ENCODE data around the gene JAML.

Gene JAML

DNA sequence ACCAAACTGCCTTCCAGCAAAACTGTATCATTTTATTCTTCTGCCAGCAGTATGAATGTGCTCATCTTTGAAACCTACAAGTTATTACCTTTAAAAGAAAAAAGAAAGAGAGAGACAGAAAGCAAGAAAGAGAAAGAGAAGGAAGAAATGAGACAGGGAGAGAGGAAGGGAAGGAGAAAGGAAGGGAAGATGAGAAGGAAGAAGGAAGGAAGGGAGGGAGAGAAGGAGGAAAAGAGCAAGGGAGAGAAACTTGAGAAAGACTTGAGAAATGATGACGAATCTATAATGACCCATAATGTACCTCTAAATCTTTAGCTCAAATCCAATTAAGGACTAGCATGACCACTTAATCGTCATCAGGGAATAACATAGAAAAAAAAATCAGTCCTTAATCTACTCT, 11.4 kb upstream of the JAML start:
- H3K36me3 ChIP-seq (ENCODE audit: control insufficient read depth, low read depth, low read length): no peaks in the 10 kb centered on the region
- peaks cover 7% of the 10 kb centered on the region for H3K4me1 ChIP-seq (ENCODE audit: control insufficient read depth, low read depth, low read length)
- no peaks in the 10 kb centered on the region for H3K27me3 ChIP-seq (ENCODE audit: control insufficient read depth, insufficient read depth, low read length)
- no peak overlapping the region for H3K27ac ChIP-seq (ENCODE audit: low read length)
- H3K4me3 ChIP-seq (ENCODE audit: low read length): no peak overlapping the region
- H3K9ac ChIP-seq (ENCODE audit: low read length): no peak overlapping the region
- no peaks in the 10 kb centered on the region for H3K9me3 ChIP-seq (ENCODE audit: control insufficient read depth, low read depth, low read length)

GRCh38 chr11:118234833-118235232, 10.0 kb upstream of the JAML start:
- no peak overlapping the region for H3K27ac ChIP-seq (ENCODE audit: low read length)
- peaks cover 7% of the 10 kb centered on the region for H3K4me1 ChIP-seq (ENCODE audit: control insufficient read depth, low read depth, low read length)
- no peak overlapping the region for H3K9ac ChIP-seq (ENCODE audit: low read length)
- no peaks in the 10 kb centered on the region for H3K27me3 ChIP-seq (ENCODE audit: control insufficient read depth, insufficient read depth, low read length)
- no peak overlapping the region for H3K4me3 ChIP-seq (ENCODE audit: low read length)
- H3K9me3 ChIP-seq (ENCODE audit: control insufficient read depth, low read depth, low read length): no peaks in the 10 kb centered on the region
- H3K36me3 ChIP-seq (ENCODE audit: control insufficient read depth, low read depth, low read length): no peaks in the 10 kb centered on the region

GRCh38 chr11:118233850-118234249, 9.0 kb upstream of the JAML start:
- Histone ChIP-seq H3K9ac (ENCODE audit: low read length) (no peak overlapping the region), H3K4me1 (ENCODE audit: control insufficient read depth, low read depth, low read length) (peaks cover 3% of the 10 kb centered on the region)

DNA sequence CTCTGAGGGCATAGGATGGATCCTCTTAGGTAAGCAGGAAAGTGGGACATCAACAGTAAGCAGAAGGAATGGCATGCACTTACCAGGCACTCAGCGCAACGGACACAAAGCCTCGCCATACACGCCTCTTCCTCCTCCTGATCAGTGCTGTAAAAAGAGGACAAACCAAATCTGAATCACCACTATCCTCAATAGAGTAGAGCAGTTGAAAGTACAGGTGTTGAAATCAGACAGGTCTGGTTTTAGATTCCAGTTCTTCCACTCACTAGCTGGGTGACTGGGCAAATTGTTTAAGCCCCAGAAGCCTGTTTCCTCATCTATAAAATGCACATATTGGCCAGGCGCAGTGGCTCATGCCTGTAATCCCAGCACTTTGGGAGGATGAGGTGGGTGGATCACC, 8.6 kb upstream of the JAML start:
- Histone ChIP-seq H3K36me3 (ENCODE audit: control insufficient read depth, low read depth, low read length) (no peaks in the 10 kb centered on the region), H3K27me3 (ENCODE audit: control insufficient read depth, insufficient read depth, low read length) (no peaks in the 10 kb centered on the region), H3K9me3 (ENCODE audit: control insufficient read depth, low read depth, low read length) (no peaks in the 10 kb centered on the region), H3K27ac (ENCODE audit: low read length) (no peak overlapping the region), H3K9ac (ENCODE audit: low read length) (no peak overlapping the region), H3K4me3 (ENCODE audit: low read length) (no peak overlapping the region), H3K4me1 (ENCODE audit: control insufficient read depth, low read depth, low read length) (no peaks in the 10 kb centered on the region)

More at GRCh38 chr11:118233850-118234249, 9.0 kb upstream of the JAML start:
- Histone ChIP-seq H3K36me3 (ENCODE audit: control insufficient read depth, low read depth, low read length) (no peaks in the 10 kb centered on the region), H3K9me3 (ENCODE audit: control insufficient read depth, low read depth, low read length) (no peaks in the 10 kb centered on the region), H3K4me3 (ENCODE audit: low read length) (no peak overlapping the region), H3K27ac (ENCODE audit: low read length) (no peak overlapping the region), H3K27me3 (ENCODE audit: control insufficient read depth, insufficient read depth, low read length) (no peaks in the 10 kb centered on the region)

GRCh38 chr11:118232659-118233058, 7.8 kb upstream of the JAML start:
- no peak overlapping the region for H3K4me3 ChIP-seq (ENCODE audit: low read length)
- no peak overlapping the region for H3K9ac ChIP-seq (ENCODE audit: low read length)
- H3K27ac ChIP-seq (ENCODE audit: low read length): no peak overlapping the region
- no peaks in the 10 kb centered on the region for H3K36me3 ChIP-seq (ENCODE audit: control insufficient read depth, low read depth, low read length)
- no peaks in the 10 kb centered on the region for H3K9me3 ChIP-seq (ENCODE audit: control insufficient read depth, low read depth, low read length)
- no peaks in the 10 kb centered on the region for H3K27me3 ChIP-seq (ENCODE audit: control insufficient read depth, insufficient read depth, low read length)
- no peaks in the 10 kb centered on the region for H3K4me1 ChIP-seq (ENCODE audit: control insufficient read depth, low read depth, low read length)

DNA sequence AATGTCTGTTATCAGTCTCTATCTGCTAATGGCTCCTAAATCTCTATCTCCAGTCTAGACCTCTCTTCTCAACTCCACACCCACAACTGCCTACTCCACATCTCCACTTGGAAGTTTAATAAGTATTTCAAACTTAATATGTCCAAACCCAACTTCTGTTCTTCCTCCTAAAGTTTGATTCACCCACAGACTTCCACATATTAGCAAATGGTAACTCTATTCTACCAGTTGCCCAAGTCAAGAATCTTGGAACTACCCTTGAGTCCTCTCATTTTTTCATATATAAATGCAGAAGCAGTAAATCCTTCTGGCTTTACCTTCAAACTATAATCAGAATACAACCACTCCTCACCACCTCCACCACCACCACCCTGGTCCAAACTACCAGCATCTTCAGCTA, 6.7 kb upstream of the JAML start:
- no peak overlapping the region for H3K27ac ChIP-seq (ENCODE audit: low read length)
- H3K4me1 ChIP-seq (ENCODE audit: control insufficient read depth, low read depth, low read length): no peaks in the 10 kb centered on the region
- H3K4me3 ChIP-seq (ENCODE audit: low read length): no peak overlapping the region
- no peaks in the 10 kb centered on the region for H3K27me3 ChIP-seq (ENCODE audit: control insufficient read depth, insufficient read depth, low read length)
- H3K9ac ChIP-seq (ENCODE audit: low read length): no peak overlapping the region
- no peaks in the 10 kb centered on the region for H3K9me3 ChIP-seq (ENCODE audit: control insufficient read depth, low read depth, low read length)
- no peaks in the 10 kb centered on the region for H3K36me3 ChIP-seq (ENCODE audit: control insufficient read depth, low read depth, low read length)

DNA sequence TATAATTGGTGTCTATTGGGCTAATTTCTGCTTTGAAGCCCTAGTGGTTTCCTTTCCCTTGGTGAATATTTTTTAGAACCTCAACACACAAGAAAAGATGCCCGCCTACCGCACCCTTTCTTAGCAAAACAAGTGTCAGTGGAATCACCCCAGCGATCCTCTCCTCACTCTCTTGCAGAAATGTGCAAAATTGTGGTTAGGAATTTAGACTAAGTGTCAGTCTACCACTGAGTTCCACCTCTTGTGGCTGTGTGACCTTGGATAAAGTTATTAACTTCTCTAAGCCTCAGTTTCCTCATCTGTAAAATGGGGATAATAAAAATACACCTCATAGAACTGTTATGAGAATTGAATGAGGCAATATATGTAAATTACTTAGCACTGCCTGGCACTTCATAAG, 5.3 kb upstream of the JAML start:
- Histone ChIP-seq H3K9ac (ENCODE audit: low read length) (no peak overlapping the region), H3K4me1 (ENCODE audit: control insufficient read depth, low read depth, low read length) (no peaks in the 10 kb centered on the region), H3K9me3 (ENCODE audit: control insufficient read depth, low read depth, low read length) (no peaks in the 10 kb centered on the region), H3K27me3 (ENCODE audit: control insufficient read depth, insufficient read depth, low read length) (no peaks in the 10 kb centered on the region), H3K36me3 (ENCODE audit: control insufficient read depth, low read depth, low read length) (no peaks in the 10 kb centered on the region), H3K27ac (ENCODE audit: low read length) (no peak overlapping the region), H3K4me3 (ENCODE audit: low read length) (no peak overlapping the region)

DNA sequence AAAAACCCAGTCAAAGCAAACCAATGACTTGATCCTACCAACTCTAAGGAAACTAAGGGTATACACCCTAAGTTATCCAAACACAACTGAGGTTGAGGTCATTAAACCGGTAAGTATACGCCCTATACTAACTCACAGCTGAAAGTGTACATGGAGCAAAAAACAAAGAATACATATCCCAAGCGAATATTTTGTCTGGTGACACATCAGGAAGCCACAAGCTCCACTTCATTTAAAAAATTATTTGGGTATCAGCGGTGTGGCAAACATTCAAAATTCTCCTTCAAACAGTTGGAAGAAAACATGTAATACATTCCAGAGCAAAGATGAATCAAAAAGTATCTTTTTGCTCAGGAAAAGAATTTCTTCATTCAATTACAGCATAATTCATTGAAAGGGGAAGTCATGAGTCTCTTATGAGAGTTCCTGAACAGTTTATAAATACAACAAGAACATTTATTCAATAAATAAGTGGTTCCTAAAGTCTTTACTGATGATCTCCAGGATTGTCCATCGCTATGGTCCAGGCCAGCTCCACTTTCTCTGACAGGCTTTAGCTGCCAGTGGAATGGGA, 4.5 kb upstream of the JAML start:
- H3K4me3 ChIP-seq (ENCODE audit: low read length): no peak overlapping the region
- H3K9ac ChIP-seq (ENCODE audit: low read length): no peak overlapping the region
- H3K4me1 ChIP-seq (ENCODE audit: control insufficient read depth, low read depth, low read length): no peaks in the 10 kb centered on the region
- H3K27me3 ChIP-seq (ENCODE audit: control insufficient read depth, insufficient read depth, low read length): no peaks in the 10 kb centered on the region
- no peaks in the 10 kb centered on the region for H3K36me3 ChIP-seq (ENCODE audit: control insufficient read depth, low read depth, low read length)
- no peaks in the 10 kb centered on the region for H3K9me3 ChIP-seq (ENCODE audit: control insufficient read depth, low read depth, low read length)
- H3K27ac ChIP-seq (ENCODE audit: low read length): no peak overlapping the region

DNA sequence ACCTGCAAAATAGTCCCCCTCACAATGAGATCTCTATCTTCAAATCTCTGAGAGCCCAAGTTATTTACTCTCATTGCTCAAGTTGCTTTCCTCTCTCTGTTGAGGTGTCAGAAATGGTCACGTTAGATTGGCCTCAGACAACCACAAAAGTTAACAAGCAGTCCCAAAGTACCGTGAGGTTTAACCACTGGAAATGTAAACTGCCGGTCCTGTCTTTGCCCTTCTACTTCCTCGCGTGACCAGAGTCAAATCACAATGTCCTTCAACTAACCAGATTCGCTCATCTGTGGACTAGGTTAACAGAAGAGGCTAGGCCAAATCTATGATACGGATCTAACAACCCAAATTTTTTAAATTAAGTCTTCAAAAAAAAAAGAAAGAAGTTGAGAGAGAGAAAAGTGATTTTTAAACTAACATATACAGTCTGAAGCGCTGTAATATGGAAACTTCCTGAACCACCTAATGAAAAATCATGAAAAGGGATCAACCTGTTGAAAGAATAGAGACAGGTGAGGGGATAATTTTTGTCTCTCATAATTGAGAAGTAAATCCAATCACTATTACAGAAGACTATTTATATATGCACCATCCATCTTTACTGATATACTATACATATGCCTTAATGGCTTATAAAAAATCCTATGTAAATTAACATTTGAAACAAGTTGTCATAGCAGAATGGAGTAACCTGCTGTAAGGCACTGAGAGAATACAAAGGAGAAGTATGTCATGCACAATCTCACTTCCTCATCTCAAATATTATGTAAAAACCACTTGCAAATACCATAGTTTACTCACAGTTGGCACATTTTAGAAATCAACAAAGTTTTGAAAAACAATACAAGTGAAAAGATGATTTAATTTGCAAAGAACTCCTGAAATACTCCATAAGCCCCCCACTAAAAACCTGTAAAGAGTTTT, 3.3 kb upstream of the JAML start:
- Histone ChIP-seq H3K9me3 (ENCODE audit: control insufficient read depth, low read depth, low read length) (no peaks in the 10 kb centered on the region), H3K4me3 (ENCODE audit: low read length) (no peak overlapping the region), H3K36me3 (ENCODE audit: control insufficient read depth, low read depth, low read length) (no peaks in the 10 kb centered on the region), H3K27ac (ENCODE audit: low read length) (no peak overlapping the region), H3K9ac (ENCODE audit: low read length) (no peak overlapping the region), H3K4me1 (ENCODE audit: control insufficient read depth, low read depth, low read length) (no peaks in the 10 kb centered on the region), H3K27me3 (ENCODE audit: control insufficient read depth, insufficient read depth, low read length) (no peaks in the 10 kb centered on the region)

DNA sequence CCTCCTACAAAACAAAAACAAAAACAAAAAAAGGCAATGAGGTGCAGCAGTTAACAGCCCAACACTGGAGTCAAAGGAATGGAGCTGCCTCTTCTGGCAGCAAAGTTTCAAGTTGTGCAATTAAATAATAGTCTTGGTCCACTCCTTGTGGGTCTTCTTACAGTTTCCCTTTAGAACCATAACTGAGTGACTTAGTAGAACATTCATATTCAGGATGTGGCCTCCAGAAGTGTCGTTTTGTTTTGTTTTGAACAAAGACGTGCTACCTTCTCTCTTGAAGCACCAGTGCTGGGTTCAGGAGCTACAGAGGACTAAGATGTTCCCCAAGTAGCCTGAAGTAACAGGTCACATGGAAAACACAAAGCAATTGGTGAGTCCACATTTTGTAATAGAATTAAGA, 2.0 kb upstream of the JAML start:
- no peak overlapping the region for H3K9ac ChIP-seq (ENCODE audit: low read length)
- no peaks in the 10 kb centered on the region for H3K27me3 ChIP-seq (ENCODE audit: control insufficient read depth, insufficient read depth, low read length)
- no peaks in the 10 kb centered on the region for H3K36me3 ChIP-seq (ENCODE audit: control insufficient read depth, low read depth, low read length)
- H3K9me3 ChIP-seq (ENCODE audit: control insufficient read depth, low read depth, low read length): no peaks in the 10 kb centered on the region
- no peak overlapping the region for H3K4me3 ChIP-seq (ENCODE audit: low read length)
- no peaks in the 10 kb centered on the region for H3K4me1 ChIP-seq (ENCODE audit: control insufficient read depth, low read depth, low read length)
- no peak overlapping the region for H3K27ac ChIP-seq (ENCODE audit: low read length)

- H3K27me3 ChIP-seq (ENCODE audit: control insufficient read depth, insufficient read depth, low read length): no peaks in the 10 kb centered on the region
- no peaks in the 10 kb centered on the region for H3K36me3 ChIP-seq (ENCODE audit: control insufficient read depth, low read depth, low read length)
- no peaks in the 10 kb centered on the region for H3K9me3 ChIP-seq (ENCODE audit: control insufficient read depth, low read depth, low read length)
- no peak overlapping the region for H3K4me3 ChIP-seq (ENCODE audit: low read length)
- no peaks in the 10 kb centered on the region for H3K4me1 ChIP-seq (ENCODE audit: control insufficient read depth, low read depth, low read length)
- no peak overlapping the region for H3K27ac ChIP-seq (ENCODE audit: low read length)
- H3K9ac ChIP-seq (ENCODE audit: low read length): no peak overlapping the region
These were observed 1.5 kb upstream of the JAML start for GRCh38 chr11:118226296-118226695.

- H3K36me3 ChIP-seq (ENCODE audit: control insufficient read depth, low read depth, low read length): no peaks in the 10 kb centered on the region
- H3K27ac ChIP-seq (ENCODE audit: low read length): no peak overlapping the region
- no peak overlapping the region for H3K9ac ChIP-seq (ENCODE audit: low read length)
- no peaks in the 10 kb centered on the region for H3K9me3 ChIP-seq (ENCODE audit: control insufficient read depth, low read depth, low read length)
- H3K4me1 ChIP-seq (ENCODE audit: control insufficient read depth, low read depth, low read length): no peaks in the 10 kb centered on the region
- H3K27me3 ChIP-seq (ENCODE audit: control insufficient read depth, insufficient read depth, low read length): no peaks in the 10 kb centered on the region
- H3K4me3 ChIP-seq (ENCODE audit: low read length): no peak overlapping the region
These were observed 819 bp downstream of the JAML start for GRCh38 chr11:118223992-118224391.

Data from iPS-18a (cell line).